Middle frontal gyrus (tissue), 1 donor: ENCODE measurements around the gene MED22.
"Not testable (repeated sequence)": the region's sequence is repeated elsewhere in the genome, so short reads cannot be mapped to it uniquely, and the experiment has no call there.

Experiments
- DNase-seq: peaks from one replicate; pipeline ENCODE4 v3.0.0-alpha.2; 2015; ENCODE audit warnings: low spot score; ENCODE audit errors: extremely low spot score

The MED22 gene

GRCh38 chr9:133339641-133340040 is 8.3 kb downstream of the MED22 start:
- no peak for DNase-seq

- DNase-seq, result peak; percentile 86
These were observed 11.8 kb downstream of the MED22 start, which contains the start of gene SURF6 for GRCh38 chr9:133335924-133336811. Gene SURF6, minus strand, starts transcription at chr9:133336188. Its CDS starts 56 bp downstream, at chr9:133336132.

- not testable (repeated sequence) for DNase-seq
These were observed 13.0 kb downstream of the MED22 start for GRCh38 chr9:133334888-133335287.

GRCh38 chr9:133334161-133334560 is 13.8 kb downstream of the MED22 start:
- no peak for DNase-seq

GRCh38 chr9:133333566-133333965 is 14.4 kb downstream of the MED22 start:
- no peak for DNase-seq

GRCh38 chr9:133333011-133333410 is 14.9 kb downstream of the MED22 start:
- DNase-seq, result no peak

- DNase-seq, result no peak
These were observed 15.6 kb downstream of the MED22 start for GRCh38 chr9:133332381-133332730.

- no peak for DNase-seq
These were observed 16.1 kb downstream of the MED22 start for GRCh38 chr9:133331641-133332380.

- no peak for DNase-seq
These were observed 16.7 kb downstream of the MED22 start for GRCh38 chr9:133331221-133331620.

- not testable (repeated sequence) for DNase-seq
These were observed 18.4 kb downstream of the MED22 start for GRCh38 chr9:133329306-133330156.

GRCh38 chr9:133327834-133328484 is 20.0 kb downstream of the MED22 start:
- no peak for DNase-seq

GRCh38 chr9:133327021-133327420 is 20.9 kb downstream of the MED22 start:
- DNase-seq, result not testable (repeated sequence)

GRCh38 chr9:133323991-133324703 is 23.8 kb downstream of the MED22 start:
- no peak for DNase-seq

GRCh38 chr9:133323211-133323610 is 24.7 kb downstream of the MED22 start:
- no peak for DNase-seq

GRCh38 chr9:133322701-133323100 is 25.2 kb downstream of the MED22 start:
- no peak for DNase-seq

GRCh38 chr9:133321411-133321935 is 26.5 kb downstream of the MED22 start:
- DNase-seq, result no peak

- DNase-seq, result no peak
These were observed 27.5 kb downstream of the MED22 start for GRCh38 chr9:133320421-133320881.

- not testable (repeated sequence) for DNase-seq
These were observed 30.4 kb downstream of the MED22 start for GRCh38 chr9:133317551-133317950.

GRCh38 chr9:133315997-133316396 is 31.9 kb downstream of the MED22 start:
- DNase-seq, result no peak

- DNase-seq, result no peak
These were observed 38.3 kb downstream of the MED22 start for GRCh38 chr9:133309608-133310007.
